HG03159 (cell line): ENCODE results near the gene TYW1.
"Not testable (repeated sequence)": the region's sequence is repeated elsewhere in the genome, so short reads cannot be mapped to it uniquely, and the experiment has no call there.

Experiments used
- ATAC-seq: cut with Tn5 transposase; IDR thresholded peaks from one replicate; pipeline ENCODE4 v1.9.1; 2021; ENCODE audit warnings: mild to moderate bottlenecking, moderate library complexity; ENCODE audit not compliant: unreplicated experiment

The TYW1 gene

GRCh38 chr7:67229018-67229417 is 232.4 kb downstream of the TYW1 start:
- not testable (repeated sequence) for ATAC-seq

GRCh38 chr7:67230029-67230428 is 233.4 kb downstream of the TYW1 start:
- ATAC-seq: not testable (repeated sequence)

GRCh38 chr7:67233506-67233905 is 236.9 kb downstream of the TYW1 start:
- not testable (repeated sequence) for ATAC-seq

GRCh38 chr7:67236216-67236615 is 239.6 kb downstream of the TYW1 start:
- ATAC-seq: not testable (repeated sequence)

DNA sequence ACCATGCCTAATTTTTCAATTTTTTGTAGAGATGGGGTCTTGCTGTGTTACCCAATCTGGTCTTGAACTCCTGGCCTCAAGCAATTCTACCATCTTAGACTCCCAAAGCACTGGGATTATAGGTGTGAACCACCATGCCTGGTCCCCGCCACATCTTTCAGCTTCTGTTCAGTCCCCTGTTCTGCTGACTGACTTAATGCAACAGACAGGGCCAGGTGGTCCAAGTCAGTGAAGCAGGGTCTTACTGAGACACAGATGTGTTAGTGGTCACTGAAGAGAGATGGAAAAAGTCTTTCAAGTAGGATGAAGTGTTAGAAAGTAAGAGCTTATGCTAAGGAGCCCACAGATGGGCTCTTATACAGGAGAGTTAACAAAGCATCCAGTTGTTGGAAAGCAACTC is 246.2 kb downstream of the TYW1 start:
- not testable (repeated sequence) for ATAC-seq

DNA sequence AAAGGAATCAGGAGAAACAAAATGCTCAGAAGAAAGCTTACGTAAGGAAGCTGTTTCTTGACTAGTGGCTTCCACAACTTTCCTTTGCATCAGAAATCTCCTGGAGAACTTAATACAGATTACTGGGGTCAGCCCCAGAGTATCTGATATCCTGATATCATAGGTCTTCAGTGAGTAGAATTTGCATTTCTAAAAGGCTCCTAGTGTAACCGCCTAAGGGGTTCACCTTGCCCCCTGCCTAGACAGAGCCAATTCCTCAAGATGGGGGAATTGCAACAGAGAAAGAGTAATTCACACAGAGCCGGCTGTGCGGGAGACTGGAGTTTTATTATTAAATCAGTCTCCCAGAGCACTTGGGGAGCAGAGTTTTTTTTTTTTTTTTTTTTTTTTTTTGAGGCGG is 251.7 kb downstream of the TYW1 start:
- not testable (repeated sequence) for ATAC-seq

GRCh38 chr7:67251986-67252558 is 255.4 kb downstream of the TYW1 start:
- no peak for ATAC-seq

DNA sequence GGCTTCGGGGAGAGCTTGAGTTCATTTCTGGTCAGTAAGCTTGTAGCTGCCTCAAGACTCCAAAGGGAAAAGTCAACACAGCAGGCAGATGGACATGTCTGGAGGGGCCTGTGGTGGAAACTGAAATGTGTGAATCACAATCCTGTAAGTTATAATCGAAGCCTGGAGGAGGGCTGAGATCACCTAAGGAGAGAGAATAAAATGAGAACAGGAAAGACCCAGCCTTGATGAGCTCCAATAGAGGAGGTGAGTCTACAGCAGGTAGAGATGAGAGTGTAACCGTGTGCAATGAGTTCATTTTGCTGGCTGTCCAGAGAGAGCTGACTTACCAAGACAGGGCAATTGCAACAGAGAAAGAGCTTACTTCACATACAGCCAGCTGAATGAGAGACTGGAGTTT is 258.4 kb downstream of the TYW1 start:
- ATAC-seq: not testable (repeated sequence)

GRCh38 chr7:67257779-67258178 is 261.1 kb downstream of the TYW1 start:
- ATAC-seq: not testable (repeated sequence)

- ATAC-seq: not testable (repeated sequence)
Measured at GRCh38 chr7:67259363-67259762, 262.7 kb downstream of the TYW1 start.

GRCh38 chr7:67260166-67260586 is 263.5 kb downstream of the TYW1 start:
- not testable (repeated sequence) for ATAC-seq

DNA sequence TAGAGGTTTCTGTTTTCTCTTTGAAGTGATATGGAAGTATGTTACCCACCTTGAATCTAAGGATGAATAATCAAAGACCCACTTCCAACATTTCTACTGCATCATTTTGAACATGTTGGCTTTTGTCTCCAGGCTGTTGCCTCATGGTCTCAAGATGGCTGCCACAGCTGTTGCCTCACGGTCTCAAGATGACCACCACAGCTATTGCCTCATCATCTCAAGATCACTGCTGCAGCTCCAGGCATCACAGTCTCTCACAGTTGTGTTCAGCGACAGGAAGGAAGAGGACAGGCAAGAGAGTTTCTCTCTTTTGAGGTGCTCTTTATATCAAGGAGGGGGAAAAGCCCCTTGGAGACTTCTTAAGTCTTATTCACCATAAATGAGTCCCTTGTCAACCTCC is 267.4 kb downstream of the TYW1 start:
- ATAC-seq: not testable (repeated sequence)

DNA sequence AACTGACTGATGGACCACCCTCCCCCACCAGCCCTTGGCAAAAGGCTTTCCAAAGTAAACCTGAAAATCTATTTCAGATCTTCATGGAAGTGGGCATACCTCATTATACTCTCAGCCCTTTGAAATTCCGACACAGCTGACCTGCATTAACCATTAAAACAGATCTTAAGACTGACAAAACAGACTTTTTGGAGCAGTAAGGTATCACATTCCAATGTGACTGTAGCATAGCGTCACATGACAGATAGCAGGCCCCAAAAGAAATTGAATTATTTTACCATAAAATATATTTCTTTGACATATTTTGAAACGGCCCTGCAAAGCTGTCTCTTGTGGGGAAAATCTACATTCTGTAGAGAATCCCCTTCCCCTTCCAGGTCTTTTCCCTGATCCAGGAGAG is 269.4 kb downstream of the TYW1 start:
- not testable (repeated sequence) for ATAC-seq

DNA sequence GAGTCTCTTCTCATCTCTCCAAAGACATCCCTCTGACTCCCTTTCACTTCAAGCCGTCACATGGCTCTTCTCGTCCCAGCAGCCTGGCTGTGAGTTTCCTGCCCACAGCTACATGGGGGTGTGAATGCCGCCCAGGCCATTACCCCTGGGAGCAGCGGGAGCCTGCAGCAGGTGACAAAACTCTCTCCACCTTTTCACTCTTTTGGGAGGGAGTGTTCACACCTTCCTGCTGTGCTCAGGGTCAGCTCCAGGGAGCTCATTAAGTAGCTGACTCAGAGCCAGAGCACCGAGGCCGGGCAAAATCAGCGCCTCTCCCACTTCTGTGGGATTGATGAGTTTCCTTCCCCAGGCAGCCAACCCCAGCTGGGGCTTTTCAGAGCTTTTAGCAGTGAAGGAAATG is 271.3 kb downstream of the TYW1 start:
- no peak for ATAC-seq

DNA sequence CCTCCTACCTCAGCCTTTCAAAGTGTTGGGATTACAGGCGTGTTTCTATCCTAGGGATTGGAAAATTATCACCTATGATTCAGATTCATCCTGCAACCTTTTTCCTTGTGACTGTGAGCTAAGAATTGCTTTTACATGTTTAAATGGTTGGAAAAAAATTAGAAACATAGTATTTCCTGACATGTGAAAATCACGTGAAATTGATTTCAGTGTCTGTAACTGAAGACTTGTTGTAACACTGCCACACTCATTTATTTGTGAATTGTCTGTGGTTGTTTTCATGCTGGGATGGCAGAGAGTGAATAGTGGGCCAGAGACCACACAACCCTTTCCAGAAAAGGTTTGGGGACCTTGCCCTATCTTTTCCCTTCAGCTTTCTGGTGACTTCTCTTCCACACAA is 273.3 kb downstream of the TYW1 start:
- not testable (repeated sequence) for ATAC-seq
